ENCODE data around the gene OOEP. TPM values are rescaled to one million over a fixed set of nuclear protein-coding genes. Genes with fewer than 3 reads are reported as not detected.

The OOEP gene
- polyA plus RNA-seq, 3 donors, result not detected

GRCh38 chr6:73329201-73329600 lies 40.5 kb downstream of the OOEP start:
- intact Hi-C loops (cut with micrococcal nuclease), result no loop called here
- WGBS (ENCODE audit: insufficient coverage), result 86% methylated on average over 1 of the region's 3 CpGs

GRCh38 chr6:73328790-73329189 lies 40.9 kb downstream of the OOEP start:
- no peak overlapping the region for H2AFZ ChIP-seq (ENCODE audit: insufficient read depth, low read depth, low read length, poor library complexity, severe bottlenecking)
- TF ChIP-seq CTCF (IDR thresholded peaks at IDR 0.05), result no peak
- no peak overlapping the region for H3K27ac ChIP-seq (ENCODE audit: low read depth in 1 of 2, low read length in 2 of 2)
- Mint-ChIP-seq H3K36me3 (no peaks in the 10 kb centered on the region), H3K4me1 (peaks cover 1% of the 10 kb centered on the region), H3K4me3 (no peak overlapping the region), H3K9me3 (no peaks in the 10 kb centered on the region), H3K27ac (no peak overlapping the region), H3K27me3 (ENCODE audit: low read depth in 3 of 3) (peaks cover 1 to 24% (median 16%) of the 10 kb centered on the region in 3 donors)
- no peak overlapping the region for H3K9ac ChIP-seq (ENCODE audit: insufficient read depth, low read length, poor library complexity, severe bottlenecking)
- DNase-seq, result no peak
- no CpG with 5 or more reads among the region's 3 CpGs for WGBS (ENCODE audit: insufficient coverage)
- H3K4me1 ChIP-seq (ENCODE audit: control insufficient read depth in 1 of 2, insufficient read depth in 2 of 2, low read length in 2 of 2), result no peaks in the 10 kb centered on the region
- peaks cover 0 to 11% of the 10 kb centered on the region in 2 donors for H3K27me3 ChIP-seq (ENCODE audit: control insufficient read depth in 2 of 2, insufficient read depth in 2 of 2, low read length in 2 of 2)
- H3K4me3 ChIP-seq (replicated peaks in 1 of 3; ENCODE audit: low read depth in 2 of 3, low read length in 3 of 3), result no peak overlapping the region
- H3K79me2 ChIP-seq (ENCODE audit: insufficient read depth, low read length), result no peaks in the 10 kb centered on the region
- H3K9me3 ChIP-seq (replicated peaks in 1 of 2; ENCODE audit: control insufficient read depth in 1 of 2, insufficient read depth in 1 of 2, low read length in 2 of 2), result no peaks in the 10 kb centered on the region
- no peaks in the 10 kb centered on the region for H3K36me3 ChIP-seq (replicated peaks in 1 of 2; ENCODE audit: control insufficient read depth in 1 of 2, insufficient read depth in 2 of 2, low read length in 2 of 2)
- no peaks in the 10 kb centered on the region for H4K20me1 ChIP-seq (ENCODE audit: insufficient read depth, low read length)
- no peak overlapping the region for H3K4me2 ChIP-seq (replicated peaks; ENCODE audit: extremely low read depth, low read length, poor library complexity, severe bottlenecking)
- intact Hi-C loops (cut with micrococcal nuclease), result no loop called here

More at GRCh38 chr6:73329201-73329600, 40.5 kb downstream of the OOEP start:
- H3K9ac ChIP-seq (ENCODE audit: insufficient read depth, low read length, poor library complexity, severe bottlenecking), result no peak overlapping the region
- no peaks in the 10 kb centered on the region for H4K20me1 ChIP-seq (ENCODE audit: insufficient read depth, low read length)
- no peak overlapping the region for H3K4me2 ChIP-seq (replicated peaks; ENCODE audit: extremely low read depth, low read length, poor library complexity, severe bottlenecking)
- no peaks in the 10 kb centered on the region for H3K36me3 ChIP-seq (replicated peaks in 1 of 2; ENCODE audit: control insufficient read depth in 1 of 2, insufficient read depth in 2 of 2, low read length in 2 of 2)
- DNase-seq, result no peak
- no peaks in the 10 kb centered on the region for H3K9me3 Mint-ChIP-seq
- no peaks in the 10 kb centered on the region for H3K4me1 ChIP-seq (ENCODE audit: control insufficient read depth in 1 of 2, insufficient read depth in 2 of 2, low read length in 2 of 2)
- no peaks in the 10 kb centered on the region for H3K79me2 ChIP-seq (ENCODE audit: insufficient read depth, low read length)
- no peaks in the 10 kb centered on the region for H3K9me3 ChIP-seq (replicated peaks in 1 of 2; ENCODE audit: control insufficient read depth in 1 of 2, insufficient read depth in 1 of 2, low read length in 2 of 2)
- H3K4me3 ChIP-seq (replicated peaks in 1 of 3; ENCODE audit: low read depth in 2 of 3, low read length in 3 of 3), result no peak overlapping the region
- H3K27me3 ChIP-seq (ENCODE audit: control insufficient read depth in 2 of 2, insufficient read depth in 2 of 2, low read length in 2 of 2), result peaks cover 0 to 11% of the 10 kb centered on the region in 2 donors
- H3K27ac ChIP-seq (ENCODE audit: low read depth in 1 of 2, low read length in 2 of 2), result no peak overlapping the region
- H3K4me1 Mint-ChIP-seq, result peaks cover 1% of the 10 kb centered on the region
- no peak overlapping the region for H3K4me3 Mint-ChIP-seq
- no peak for TF ChIP-seq CTCF (IDR thresholded peaks at IDR 0.05)
- H3K27me3 Mint-ChIP-seq (ENCODE audit: low read depth in 3 of 3), result peaks cover 1 to 24% (median 16%) of the 10 kb centered on the region in 3 donors
- no peaks in the 10 kb centered on the region for H3K36me3 Mint-ChIP-seq
- H3K27ac Mint-ChIP-seq, result no peak overlapping the region
- H2AFZ ChIP-seq (ENCODE audit: insufficient read depth, low read depth, low read length, poor library complexity, severe bottlenecking), result no peak overlapping the region

All from CD14-positive monocyte (primary cell).